NCI-H526 (cell line): ENCODE results near the gene ACTA2.

Experiments
- DNase-seq, 2 experiments: peaks; one replicate each; lab custom pipeline; 2025; lab: John Stamatoyannopoulos, UW

The ACTA2 gene

GRCh38 chr10:88892222-88892967, 60.2 kb downstream of the ACTA2 start:
- no peak for DNase-seq

- no peak for DNase-seq
Observed at GRCh38 chr10:88890681-88891381, 61.7 kb downstream of the ACTA2 start.

GRCh38 chr10:88889559-88890337, 62.8 kb downstream of the ACTA2 start:
- peak in 1 of 2 experiments; percentile 9 for DNase-seq

- DNase-seq = no peak
Observed at GRCh38 chr10:88888810-88889445, 63.6 kb downstream of the ACTA2 start.

GRCh38 chr10:88886557-88886956, 66.0 kb downstream of the ACTA2 start:
- DNase-seq = peak; percentile 31 to 68
